GM18858 (cell line): ENCODE data around the gene TESK2.
A peak's percentile ranks its signal among the peaks of the same experiment; 100 is the strongest.
"Not testable (repeated sequence)": the region's sequence is repeated elsewhere in the genome, so short reads cannot be mapped to it uniquely, and the experiment has no call there.

Experiments
- ATAC-seq: cut with Tn5 transposase; IDR thresholded peaks from one replicate; pipeline ENCODE4 v1.9.1; 2021; ENCODE audit not compliant: unreplicated experiment

Gene TESK2

GRCh38 chr1:45490626-45491486, at the start of gene TESK2:
Gene TESK2, minus strand, starts transcription at chr1:45491163. Its CDS starts 33,378 bp downstream, at chr1:45457785.
- ATAC-seq, result peak; percentile 83

- no peak for ATAC-seq
These were observed 45.9 kb upstream of the TESK2 start for GRCh38 chr1:45536886-45537285.

GRCh38 chr1:45535988-45536766, 45.2 kb upstream of the TESK2 start:
- ATAC-seq, result no peak

GRCh38 chr1:45531873-45532272, 40.9 kb upstream of the TESK2 start:
- no peak for ATAC-seq

- ATAC-seq, result no peak
These were observed 39.7 kb upstream of the TESK2 start for GRCh38 chr1:45530632-45531135.

GRCh38 chr1:45526135-45526644, 35.2 kb upstream of the TESK2 start:
- ATAC-seq, result no peak

- ATAC-seq, result not testable (repeated sequence)
These were observed 33.0 kb upstream of the TESK2 start for GRCh38 chr1:45523975-45524374.

GRCh38 chr1:45523516-45523915, 32.6 kb upstream of the TESK2 start:
- not testable (repeated sequence) for ATAC-seq

GRCh38 chr1:45522324-45523104, 31.6 kb upstream of the TESK2 start:
- no peak for ATAC-seq

- peak; percentile 74 for ATAC-seq
These were observed 30.7 kb upstream of the TESK2 start, which contains the start of gene PRDX1 for GRCh38 chr1:45521413-45522323. Gene PRDX1, minus strand, starts transcription at chr1:45521884. Its CDS starts 2,841 bp downstream, at chr1:45519043.

GRCh38 chr1:45519774-45520173, 28.8 kb upstream of the TESK2 start:
- ATAC-seq, result not testable (repeated sequence)

GRCh38 chr1:45518910-45519309, 27.9 kb upstream of the TESK2 start:
- ATAC-seq, result no peak

GRCh38 chr1:45518366-45518765, 27.4 kb upstream of the TESK2 start:
- ATAC-seq, result not testable (repeated sequence)

GRCh38 chr1:45516465-45516864, 25.5 kb upstream of the TESK2 start:
- ATAC-seq, result no peak

- no peak for ATAC-seq
These were observed 25.1 kb upstream of the TESK2 start for GRCh38 chr1:45516036-45516435.

- not testable (repeated sequence) for ATAC-seq
These were observed 22.7 kb upstream of the TESK2 start for GRCh38 chr1:45513532-45514260.

- no peak for ATAC-seq
These were observed 21.7 kb upstream of the TESK2 start for GRCh38 chr1:45512641-45513054.

GRCh38 chr1:45510972-45511527, 20.1 kb upstream of the TESK2 start:
- ATAC-seq, result no peak
